Pancreas (tissue), 10 donors: ENCODE results near the gene DPH7. TPM values are rescaled to one million over a fixed set of nuclear protein-coding genes. Genes with fewer than 3 reads are reported as not detected.
"Not testable (repeated sequence)": the region's sequence is repeated elsewhere in the genome, so short reads cannot be mapped to it uniquely, and the experiment has no call there.

Experiments
- ATAC-seq, 4 donors: fragments of 200-7000 bp; cut with Tn5 transposase; one replicate each; pipeline versions ENCODE4 v1.8.0 to v1.9.1; 2020; ENCODE audit warnings: mild to moderate bottlenecking in 4 of 4, moderate library complexity in 4 of 4
- DNase-seq, 6 donors: peaks; one replicate each; pipeline ENCODE4 v3.0.0-alpha.2; 2020
- FAIRE-seq: peaks from 2 replicates; lab custom pipeline; 2012; peaks lifted over from hg19 to GRCh38; lab: Jason Lieb, UNC
- H3K27ac ChIP-seq, 4 donors: fragments of 200-600 bp; sonication (generic); 1 replicate in 3 of 4; 2 replicates in 1 of 4; pipeline versions ENCODE4 v1.5.0 to v1.8.0; 2020
- H3K27me3 ChIP-seq, 4 donors: fragments of 200-600 bp; one replicate each; pipeline ENCODE4 v1.8.0; 2021
- H3K36me3 ChIP-seq, 3 donors: fragments of 200-600 bp; sonication (generic) in 1 of 3; one replicate each; pipeline versions ENCODE4 v1.5.0 to v1.8.0; 2020 to 2021
- H3K4me1 ChIP-seq, 3 donors: fragments of 200-600 bp; one replicate each; pipeline ENCODE4 v1.8.0; 2021
- H3K4me3 ChIP-seq, 4 donors: fragments of 200-600 bp; sonication (generic) in 2 of 4; one replicate each; pipeline versions ENCODE4 v1.5.0 to v1.8.0; 2020 to 2021
- H3K9me3 ChIP-seq, 4 donors: fragments of 200-600 bp; one replicate each; pipeline ENCODE4 v1.8.0; 2021
- WGBS, 2 donors: extraction: QIAGEN DNeasy Blood & Tissue Kit; methylation state at CpG; one replicate each; pipeline ENCODE4 v1.1.7; 2013; 5-methylcytosine and 5-hydroxymethylcytosine counted together
- intact Hi-C, 3 donors: fragments of 100-400 bp; cut with DNase I; formaldehyde crosslinking; loops; one replicate each; pipeline versions ENCODE4 v1.11.1 to v1.14.2; 2022
- polyA plus RNA-seq, 2 donors: library from polyadenylated mRNA; stranded (reverse); fragments of 200-250 nt; gene quantifications; one replicate each; pipeline ENCODE4 v1.2.3, GENCODE V29; 2013
- total RNA-seq, 6 donors: library from RNA; stranded (reverse); fragmentation: NEBNext Ultra II Directional in 4 of 6; extraction: Animal tissue kit (Norgen Biotek cat#: 25700) in 4 of 6; gene quantifications; one replicate each; pipeline versions ENCODE4 v1.2.1 to v1.2.4, GENCODE V29; 2021 to 2023
- TF ChIP-seq, protein P1 (sequence below), 4 donors: fragments of 200-600 bp; sonication (generic) in 3 of 4; IDR thresholded peaks; one replicate each; pipeline versions ENCODE4 v1.5.0 to v1.8.0; 2021; ENCODE audit warnings: antibody characterized with exemption in 4 of 4
- donor health status: healthy with polysubstance abuse.
- donor health status: DM: no; HTN: no; CAD: no; lungs with moderate emphysema.
- donor health status: DM: no; HTN: no; CAD: no.
- donor health status: control.
- donor health status: control.
- donor health status: Bipolar disorder and iron deficiency.
- donor health status: DM: yes; HTN: yes; CAD: no.
- donor health status: DM: no; HTN: no; CAD: no.
- donor health status: DM: no; HTN: no; CAD: no.
- donor health status: DM: yes; HTN: yes; CAD: no.

DPH7 gene
- total and polyA plus RNA-seq, 8 donors, result 16.7 to 174 (median 24.8) TPM

GRCh38 chr9:137569609-137570203 is 9.0 kb downstream of the DPH7 start:
- TF ChIP-seq, protein P1, sequence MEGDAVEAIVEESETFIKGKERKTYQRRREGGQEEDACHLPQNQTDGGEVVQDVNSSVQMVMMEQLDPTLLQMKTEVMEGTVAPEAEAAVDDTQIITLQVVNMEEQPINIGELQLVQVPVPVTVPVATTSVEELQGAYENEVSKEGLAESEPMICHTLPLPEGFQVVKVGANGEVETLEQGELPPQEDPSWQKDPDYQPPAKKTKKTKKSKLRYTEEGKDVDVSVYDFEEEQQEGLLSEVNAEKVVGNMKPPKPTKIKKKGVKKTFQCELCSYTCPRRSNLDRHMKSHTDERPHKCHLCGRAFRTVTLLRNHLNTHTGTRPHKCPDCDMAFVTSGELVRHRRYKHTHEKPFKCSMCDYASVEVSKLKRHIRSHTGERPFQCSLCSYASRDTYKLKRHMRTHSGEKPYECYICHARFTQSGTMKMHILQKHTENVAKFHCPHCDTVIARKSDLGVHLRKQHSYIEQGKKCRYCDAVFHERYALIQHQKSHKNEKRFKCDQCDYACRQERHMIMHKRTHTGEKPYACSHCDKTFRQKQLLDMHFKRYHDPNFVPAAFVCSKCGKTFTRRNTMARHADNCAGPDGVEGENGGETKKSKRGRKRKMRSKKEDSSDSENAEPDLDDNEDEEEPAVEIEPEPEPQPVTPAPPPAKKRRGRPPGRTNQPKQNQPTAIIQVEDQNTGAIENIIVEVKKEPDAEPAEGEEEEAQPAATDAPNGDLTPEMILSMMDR (IDR thresholded peaks at IDR 0.05), result no peak
- 93 to 95% methylated on average over 5 of the region's 5 CpGs for WGBS, 2 donors
- DNase-seq, result no peak
- Histone ChIP-seq H3K27me3 (no peaks in the 10 kb centered on the region), H3K36me3 (peaks cover 0 to 19% (median 5%) of the 10 kb centered on the region in 3 donors), H3K9me3 (no peaks in the 10 kb centered on the region), H3K4me3 (no peak overlapping the region), H3K27ac (no peak overlapping the region), H3K4me1 (no peaks in the 10 kb centered on the region)
- no peak for FAIRE-seq
- ATAC-seq, result no peak
- intact Hi-C loops, result loop anchor here in 1 of 3 donors (10.0 kb wide), 1 partner anchor 125 kb away; no protein-coding TSS in a partner anchor

DNA sequence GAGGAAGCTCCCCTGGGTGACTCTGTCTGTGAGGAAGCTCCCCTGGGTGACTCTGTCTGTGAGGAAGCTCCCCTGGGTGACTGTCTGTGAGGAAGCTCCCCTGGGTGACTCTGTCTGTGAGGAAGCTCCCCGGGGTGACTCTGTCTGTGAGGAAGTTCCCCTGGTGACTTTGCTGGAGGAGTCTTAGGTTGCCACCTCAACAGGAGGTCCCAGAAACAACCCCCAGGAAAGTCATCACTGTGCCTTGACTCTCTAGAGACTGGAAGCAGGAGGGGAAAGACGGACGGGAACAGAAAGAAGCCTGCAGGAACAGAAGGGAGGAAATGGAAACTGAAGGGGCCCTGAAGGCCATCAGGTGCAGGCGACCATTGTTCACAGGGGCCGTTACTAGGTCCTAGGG is 10.3 kb downstream of the DPH7 start:
- 88 to 91% methylated on average over 5 of the region's 5 CpGs for WGBS, 2 donors
- FAIRE-seq, result not testable (repeated sequence)

GRCh38 chr9:137564817-137565411 is 13.8 kb downstream of the DPH7 start:
- no peak overlapping the region for H3K4me3 ChIP-seq
- intact Hi-C loops, result loop anchor here in 1 of 3 donors (10.0 kb wide), 1 partner anchor 130 kb away; no protein-coding TSS in a partner anchor
- no peaks in the 10 kb centered on the region for H3K4me1 ChIP-seq
- peak in 1 of 6 donors; percentile 3 for DNase-seq
- ATAC-seq, result no peak
- FAIRE-seq, result no peak
- no peaks in the 10 kb centered on the region for H3K9me3 ChIP-seq
- 91 to 93% methylated on average over 18 of the region's 18 CpGs for WGBS, 2 donors
- peaks cover 0 to 21% (median 8%) of the 10 kb centered on the region in 3 donors for H3K36me3 ChIP-seq
- H3K27me3 ChIP-seq, result no peaks in the 10 kb centered on the region
- TF ChIP-seq, protein P1 (IDR thresholded peaks at IDR 0.05), result no peak
- no peak overlapping the region for H3K27ac ChIP-seq

More for the DNA sequence above, 10.3 kb downstream of the DPH7 start:
- not testable (repeated sequence) for H3K27me3 ChIP-seq, H3K9me3 ChIP-seq, H3K4me3 ChIP-seq, H3K4me1 ChIP-seq, DNase-seq, ATAC-seq, H3K27ac ChIP-seq
- intact Hi-C loops, result loop anchor here in 1 of 3 donors (10.0 kb wide), 1 partner anchor 126 kb away; no protein-coding TSS in a partner anchor
- H3K36me3 ChIP-seq, result peaks cover 0 to 26% (median 8%) of the 10 kb centered on the region in 3 donors

- no peak for DNase-seq
- Histone ChIP-seq H3K36me3 (peaks cover 0 to 21% (median 8%) of the 10 kb centered on the region in 3 donors), H3K4me1 (no peaks in the 10 kb centered on the region), H3K4me3 (no peak overlapping the region), H3K27ac (no peak overlapping the region), H3K27me3 (no peaks in the 10 kb centered on the region), H3K9me3 (no peaks in the 10 kb centered on the region)
- intact Hi-C loops, result loop anchor here in 1 of 3 donors (10.0 kb wide), 1 partner anchor 131 kb away; no protein-coding TSS in a partner anchor
- no peak for ATAC-seq
- FAIRE-seq, result no peak
- 89 to 93% methylated on average over 10 of the region's 10 CpGs for WGBS, 2 donors
- TF ChIP-seq, protein P1 (IDR thresholded peaks at IDR 0.05), result no peak
These were observed 14.6 kb downstream of the DPH7 start for GRCh38 chr9:137564134-137564533.

DNA sequence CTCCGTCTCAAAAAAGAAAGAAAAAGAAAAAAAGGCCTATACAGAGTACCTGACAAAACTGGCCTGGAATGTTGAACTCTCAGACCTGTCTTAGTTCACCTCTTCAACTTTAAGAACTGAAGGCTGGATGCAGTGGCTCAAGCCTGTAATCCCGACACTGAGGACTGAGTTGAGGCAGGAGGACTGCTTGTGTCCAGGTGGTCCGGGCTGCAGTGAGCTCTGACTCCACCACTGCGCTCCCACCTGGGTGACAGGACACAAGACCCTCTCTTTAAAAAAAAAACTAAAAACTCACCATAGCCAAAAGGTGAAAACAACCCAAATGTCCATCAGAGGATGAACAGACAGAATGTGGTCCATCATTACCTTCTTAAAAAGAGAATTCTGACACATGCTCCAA is 20.6 kb downstream of the DPH7 start:
- peaks cover 0 to 20% (median 0%) of the 10 kb centered on the region in 3 donors for H3K36me3 ChIP-seq
- H3K27me3 ChIP-seq, result no peaks in the 10 kb centered on the region
- no peaks in the 10 kb centered on the region for H3K9me3 ChIP-seq
- WGBS, 2 donors, result 97% methylated on average over 4 of the region's 4 CpGs
- FAIRE-seq (no peak), ATAC-seq (no peak), DNase-seq (no peak)
- H3K27ac ChIP-seq, result no peak overlapping the region
- TF ChIP-seq, protein P1 (IDR thresholded peaks at IDR 0.05), result no peak
- no peaks in the 10 kb centered on the region for H3K4me1 ChIP-seq
- intact Hi-C loops, result no loop called here
- no peak overlapping the region for H3K4me3 ChIP-seq
